Right renal cortex interstitium (tissue), 3 donors: ENCODE data around the gene GTF2IRD1. TPM values are rescaled to one million over a fixed set of nuclear protein-coding genes. Genes with fewer than 3 reads are reported as not detected.
"Not testable (repeated sequence)": the region's sequence is repeated elsewhere in the genome, so short reads cannot be mapped to it uniquely, and the experiment has no call there.

Source experiments
- DNase-seq, 3 donors: peaks; one replicate each; pipeline ENCODE4 v3.0.0-alpha.2; 2013; ENCODE audit warnings: low read depth in 3 of 3, low spot score in 2 of 3
- polyA plus RNA-seq, 3 donors: library from polyadenylated mRNA; unstranded; fragments of 120-200 nt; gene quantifications; one replicate each; pipeline ENCODE4 v1.2.1, GENCODE V29; 2013; ENCODE audit not compliant: insufficient read length in 3 of 3

The GTF2IRD1 gene
- polyA plus RNA-seq, 3 donors: 51.3 to 58.4 (median 55.1) TPM

- DNase-seq: no peak
Observed at GRCh38 chr7:74466196-74466813, 12.6 kb downstream of the GTF2IRD1 start.

DNA sequence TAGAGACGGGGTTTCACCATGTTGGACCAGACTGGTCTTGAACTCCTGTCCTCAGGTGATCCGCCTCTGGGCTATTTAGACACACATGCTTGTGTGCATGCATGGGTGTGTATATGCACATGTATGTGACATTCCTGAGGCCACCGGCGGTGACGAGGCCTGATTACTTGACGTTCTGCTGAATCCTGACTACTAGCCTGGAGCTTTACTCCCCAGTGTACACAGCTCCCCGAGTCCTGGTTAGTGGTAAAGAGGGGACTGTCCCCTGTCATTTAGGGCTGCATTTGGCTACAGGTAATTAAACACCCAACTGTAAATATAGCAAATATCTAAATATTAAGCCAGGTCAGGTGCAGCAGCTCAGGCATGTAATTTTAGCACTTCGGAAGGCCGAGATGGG, 14.2 kb downstream of the GTF2IRD1 start:
- DNase-seq: no peak

- DNase-seq: no peak
Observed at GRCh38 chr7:74470504-74470903, 16.8 kb downstream of the GTF2IRD1 start.

GRCh38 chr7:74473116-74473515, 19.4 kb downstream of the GTF2IRD1 start:
- DNase-seq: no peak

DNA sequence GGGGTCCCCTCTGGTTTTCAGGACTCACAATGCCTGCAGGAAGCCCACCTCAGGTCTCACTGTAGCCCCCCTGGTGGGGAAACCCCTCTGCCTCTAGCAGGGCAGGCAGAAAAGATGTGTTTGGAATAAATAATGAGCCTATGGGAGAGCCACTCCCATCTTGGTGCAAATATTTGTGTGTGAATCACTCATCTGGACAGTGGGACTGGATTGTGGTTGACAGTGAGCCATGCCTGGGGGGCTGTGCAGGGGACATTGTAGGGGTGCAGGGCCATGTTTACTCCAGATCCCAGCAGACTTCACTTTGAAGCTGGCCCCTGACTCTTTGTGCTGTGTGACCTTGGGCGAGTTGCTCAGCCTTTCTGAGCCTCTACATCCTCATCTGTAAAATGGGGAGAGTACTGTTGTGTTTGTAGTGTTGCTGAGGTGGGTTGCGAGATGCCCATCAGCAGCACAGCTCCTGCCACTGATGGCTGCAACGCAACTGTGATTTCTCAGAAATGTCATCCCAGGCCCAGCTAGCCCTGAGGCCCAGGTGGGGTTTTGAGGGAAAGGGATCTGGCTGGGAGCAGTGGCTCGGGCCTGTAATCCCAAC, 20.7 kb downstream of the GTF2IRD1 start:
- DNase-seq: no peak

GRCh38 chr7:74475243-74475986, 21.7 kb downstream of the GTF2IRD1 start:
- DNase-seq: no peak

GRCh38 chr7:74475987-74476350, 22.3 kb downstream of the GTF2IRD1 start:
- DNase-seq: no peak

DNA sequence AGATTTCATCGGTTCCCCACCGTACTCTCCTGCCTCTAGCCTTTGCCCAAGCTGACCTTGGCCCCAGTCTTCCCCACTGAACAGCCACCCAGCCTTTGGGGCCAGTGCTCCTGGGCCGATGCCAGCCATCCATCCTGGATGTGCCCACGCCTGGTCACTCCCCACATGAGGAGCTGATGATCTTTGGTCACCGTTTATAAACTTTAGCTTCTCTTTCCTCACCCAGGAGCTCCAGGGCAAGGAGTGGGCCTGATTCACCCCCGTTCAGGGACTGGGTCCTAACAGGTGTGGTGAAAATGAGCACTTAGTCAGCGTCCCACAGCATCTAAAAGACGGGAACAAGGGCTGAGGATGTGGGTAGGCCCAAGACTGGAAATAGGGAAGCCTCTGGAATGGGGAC, 22.9 kb downstream of the GTF2IRD1 start:
- DNase-seq: no peak

GRCh38 chr7:74478671-74479065, 25.0 kb downstream of the GTF2IRD1 start:
- DNase-seq: no peak

DNA sequence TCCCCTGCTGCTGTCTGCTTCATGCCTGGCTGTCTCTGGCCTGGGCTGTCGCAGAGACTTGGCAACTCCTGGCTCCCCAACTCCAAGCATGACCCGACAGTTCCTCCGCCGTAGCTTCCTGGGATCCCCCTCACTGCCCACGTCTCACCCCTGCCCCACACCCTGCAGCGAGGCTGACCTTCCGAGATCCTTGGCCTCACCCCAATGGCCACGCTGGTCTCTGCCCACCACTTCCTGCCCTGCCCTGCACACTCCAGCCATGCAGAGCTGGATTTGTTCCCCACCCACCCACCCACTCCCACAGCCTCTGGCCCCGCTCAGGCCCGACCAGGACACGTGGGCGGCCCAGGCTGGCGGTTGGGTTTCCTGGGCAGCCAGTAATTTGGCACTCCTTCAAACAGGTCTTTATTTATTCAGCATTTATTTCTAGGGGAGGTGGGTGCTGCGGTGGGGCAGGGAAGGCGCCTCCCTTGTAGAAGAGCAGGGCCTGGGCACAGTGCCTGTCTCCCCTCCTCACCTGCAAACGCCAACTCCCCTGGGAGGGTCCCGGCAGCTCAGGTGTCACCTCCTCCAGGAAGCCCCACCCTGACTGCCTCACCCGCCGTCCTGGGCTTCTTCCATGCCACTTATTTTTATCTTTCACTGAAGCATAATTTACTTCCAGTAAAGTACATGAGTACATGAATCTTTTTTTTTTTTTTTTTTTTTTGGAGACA, 25.5 kb downstream of the GTF2IRD1 start:
- no peak for DNase-seq

GRCh38 chr7:74479961-74480829, 26.5 kb downstream of the GTF2IRD1 start:
- DNase-seq: no peak

- DNase-seq: no peak
Observed at GRCh38 chr7:74480861-74481417, 27.2 kb downstream of the GTF2IRD1 start.

DNA sequence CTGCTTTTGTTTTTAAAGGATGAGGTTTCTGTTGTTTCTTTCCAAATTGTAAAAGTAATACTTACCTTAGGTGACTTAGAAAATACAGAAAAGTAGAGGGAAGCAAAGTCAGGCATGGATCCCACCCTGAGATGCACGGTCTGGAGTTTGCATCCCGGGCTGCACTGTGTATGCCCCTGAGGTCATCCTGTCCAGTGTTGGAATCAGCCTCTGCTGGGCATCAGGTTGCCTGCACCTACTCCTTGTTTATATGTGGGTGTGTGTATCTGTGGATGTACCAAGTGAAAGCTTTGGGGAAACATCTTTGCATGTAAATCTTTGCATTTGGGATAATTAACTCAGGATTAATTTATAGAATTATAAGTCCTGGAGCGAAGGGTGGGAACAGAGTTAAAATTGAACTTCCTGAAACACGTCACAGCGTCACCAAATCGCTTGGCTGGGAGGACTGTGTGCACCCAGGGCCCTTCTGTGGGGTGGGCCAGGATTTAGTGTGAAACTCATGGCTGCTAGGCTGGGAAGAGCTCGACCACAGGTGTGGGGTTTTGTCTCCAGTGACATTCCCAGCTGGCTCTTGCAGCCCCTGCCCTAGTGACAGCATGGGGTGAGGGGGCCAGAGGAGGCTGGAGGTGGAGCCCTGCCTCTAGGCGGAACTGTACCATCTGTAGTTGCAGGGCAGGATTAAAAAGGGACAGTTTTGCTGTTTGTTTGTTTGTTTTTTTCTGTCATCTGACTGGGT, 27.9 kb downstream of the GTF2IRD1 start:
- DNase-seq: no peak

GRCh38 chr7:74482197-74482467, 28.4 kb downstream of the GTF2IRD1 start:
- no peak for DNase-seq

DNA sequence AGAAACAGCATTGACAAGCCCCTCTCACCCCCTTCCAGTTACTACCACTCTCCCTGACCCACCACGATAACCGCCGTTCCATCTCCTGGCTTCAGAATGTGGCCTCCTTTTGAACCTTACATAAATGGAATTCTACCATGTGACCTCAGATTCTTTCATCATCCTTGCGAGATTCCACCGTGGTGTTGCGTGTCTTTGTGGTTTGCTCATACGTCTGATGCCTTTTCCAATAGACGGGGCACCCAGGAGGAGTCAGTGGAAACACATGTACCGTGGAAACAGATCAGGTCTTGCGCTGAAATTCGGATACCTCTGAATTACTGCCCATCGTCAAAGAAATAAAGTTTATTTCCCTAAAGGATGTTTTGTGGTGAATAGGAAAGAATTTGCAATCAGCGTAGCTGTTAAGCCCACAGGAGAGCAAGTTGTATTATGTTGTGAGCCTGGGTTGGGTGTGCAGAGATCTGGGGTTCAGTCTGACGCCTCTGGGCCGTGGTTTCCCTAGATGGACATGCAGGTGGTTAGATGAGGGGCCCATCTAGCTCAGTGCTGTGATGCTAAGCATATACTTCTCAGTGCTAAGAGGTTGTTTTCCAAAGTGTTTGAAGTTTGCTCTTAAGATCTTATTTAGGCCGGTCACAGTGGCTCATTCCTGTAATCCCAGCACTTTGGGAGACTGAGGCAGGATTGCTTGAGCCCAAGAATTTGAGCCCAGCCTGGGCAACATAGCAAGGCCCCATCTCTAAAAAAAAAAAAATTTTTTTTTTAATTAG, 29.1 kb downstream of the GTF2IRD1 start:
- no peak for DNase-seq

DNA sequence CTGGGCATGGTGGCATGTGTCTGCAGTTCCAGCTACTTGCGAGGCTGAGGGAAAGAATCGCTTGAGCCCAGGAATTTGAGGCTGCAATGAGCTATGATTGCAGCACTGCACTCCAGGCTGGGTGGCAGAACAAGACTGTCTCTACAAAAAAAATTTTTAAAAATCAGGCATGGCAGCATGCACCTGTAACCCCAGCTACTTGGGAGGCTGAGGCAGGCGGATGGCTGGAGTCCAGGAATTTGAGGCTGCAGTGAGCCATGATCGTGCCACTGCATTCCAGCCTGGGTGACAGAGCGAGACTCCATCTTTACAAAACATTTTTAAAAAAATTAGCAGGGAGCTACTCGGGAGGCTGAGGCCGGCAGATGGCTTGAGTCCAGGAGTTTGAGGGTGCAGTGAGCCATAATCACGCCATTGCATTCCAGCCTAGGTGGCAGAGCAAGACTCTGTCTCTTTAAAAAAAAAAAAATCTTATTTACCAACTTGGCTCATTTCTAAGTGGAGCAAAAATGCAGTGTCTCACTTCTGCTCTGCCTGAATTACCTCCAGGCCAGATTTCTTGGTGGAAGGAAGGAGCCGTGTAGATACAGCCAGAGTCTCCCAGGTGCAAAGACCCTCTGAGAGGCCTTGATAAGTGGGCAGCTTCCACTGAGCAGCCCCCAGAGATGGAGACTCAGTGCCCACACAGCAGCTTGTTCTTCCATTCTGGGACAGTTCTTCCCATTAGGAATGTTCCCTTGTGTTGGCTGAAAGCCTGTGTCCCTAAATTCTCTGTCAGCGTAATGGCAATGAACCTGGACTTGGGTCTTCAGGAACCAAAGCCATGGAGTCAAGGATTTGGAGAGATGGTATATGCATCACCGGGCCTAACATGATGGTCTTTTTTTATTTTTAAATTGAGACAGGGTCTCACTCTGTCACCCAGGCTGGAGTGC, 30.0 kb downstream of the GTF2IRD1 start:
- no peak for DNase-seq

DNA sequence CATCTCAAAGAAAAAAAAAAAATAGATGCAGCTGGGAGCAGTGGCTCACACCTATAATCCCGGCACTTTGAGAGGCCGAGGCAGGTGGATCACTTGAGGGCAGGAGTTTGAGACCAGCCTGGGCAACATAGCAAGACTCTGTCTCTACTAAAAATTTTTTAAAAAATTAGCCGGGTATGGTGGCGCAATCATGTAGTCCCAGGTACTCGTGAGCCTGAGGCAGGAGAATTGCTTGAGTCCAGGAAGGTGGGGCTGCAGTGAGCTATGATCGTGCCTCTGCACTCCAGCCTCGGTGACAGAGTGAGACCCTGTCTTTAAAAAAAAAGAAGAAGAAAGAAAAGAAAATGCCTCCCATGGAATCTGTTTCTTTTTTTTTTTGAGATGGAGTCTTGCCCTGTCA, 31.9 kb downstream of the GTF2IRD1 start:
- no peak for DNase-seq

GRCh38 chr7:74488518-74489030, 34.9 kb downstream of the GTF2IRD1 start:
- DNase-seq: not testable (repeated sequence)
